ENCODE data around the gene SMIM35. TPM values are rescaled to one million over a fixed set of nuclear protein-coding genes. Genes with fewer than 3 reads are reported as not detected.

SMIM35 gene
- total and polyA plus RNA-seq, 7 donors: 0.09 TPM; not detected in 6

- Histone ChIP-seq H3K4me3 (no peak overlapping the region), H3K27ac (no peak overlapping the region), H3K4me1 (no peaks in the 10 kb centered on the region), H3K9me3 (no peaks in the 10 kb centered on the region), H3K36me3 (ENCODE audit: insufficient read depth in 1 of 2, low read depth in 1 of 2) (no peaks in the 10 kb centered on the region), H3K27me3 (ENCODE audit: insufficient read depth in 3 of 3, low read length in 2 of 3) (no peaks in the 10 kb centered on the region)
- ATAC-seq: no peak
- no peak for DNase-seq
- TF ChIP-seq, protein P1, sequence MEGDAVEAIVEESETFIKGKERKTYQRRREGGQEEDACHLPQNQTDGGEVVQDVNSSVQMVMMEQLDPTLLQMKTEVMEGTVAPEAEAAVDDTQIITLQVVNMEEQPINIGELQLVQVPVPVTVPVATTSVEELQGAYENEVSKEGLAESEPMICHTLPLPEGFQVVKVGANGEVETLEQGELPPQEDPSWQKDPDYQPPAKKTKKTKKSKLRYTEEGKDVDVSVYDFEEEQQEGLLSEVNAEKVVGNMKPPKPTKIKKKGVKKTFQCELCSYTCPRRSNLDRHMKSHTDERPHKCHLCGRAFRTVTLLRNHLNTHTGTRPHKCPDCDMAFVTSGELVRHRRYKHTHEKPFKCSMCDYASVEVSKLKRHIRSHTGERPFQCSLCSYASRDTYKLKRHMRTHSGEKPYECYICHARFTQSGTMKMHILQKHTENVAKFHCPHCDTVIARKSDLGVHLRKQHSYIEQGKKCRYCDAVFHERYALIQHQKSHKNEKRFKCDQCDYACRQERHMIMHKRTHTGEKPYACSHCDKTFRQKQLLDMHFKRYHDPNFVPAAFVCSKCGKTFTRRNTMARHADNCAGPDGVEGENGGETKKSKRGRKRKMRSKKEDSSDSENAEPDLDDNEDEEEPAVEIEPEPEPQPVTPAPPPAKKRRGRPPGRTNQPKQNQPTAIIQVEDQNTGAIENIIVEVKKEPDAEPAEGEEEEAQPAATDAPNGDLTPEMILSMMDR (IDR thresholded peaks at IDR 0.05): no peak
- whole genome bisulfite sequencing, 3 donors: 90 to 94% (median 93%) methylated on average over 3 of the region's 3 CpGs
- intact Hi-C loops (cut with DNase I): no loop called here
Observed at GRCh38 chr11:117962826-117963225, 123.9 kb downstream of the SMIM35 start.

- no peaks in the 10 kb centered on the region for H3K4me1 ChIP-seq
- intact Hi-C loops (cut with DNase I): no loop called here
- H3K4me3 ChIP-seq: no peak overlapping the region
- DNase-seq (no peak), ATAC-seq (no peak)
- 77 to 82% (median 79%) methylated on average over 10 of the region's 10 CpGs for whole genome bisulfite sequencing, 3 donors
- peaks cover 6% of the 10 kb centered on the region for H3K9me3 ChIP-seq
- H3K27me3 ChIP-seq (ENCODE audit: insufficient read depth in 3 of 3, low read length in 2 of 3): no peaks in the 10 kb centered on the region
- no peak overlapping the region for H3K27ac ChIP-seq
- TF ChIP-seq, protein P1 (IDR thresholded peaks at IDR 0.05): no peak
- no peaks in the 10 kb centered on the region for H3K36me3 ChIP-seq (ENCODE audit: insufficient read depth in 1 of 2, low read depth in 1 of 2)
Observed at GRCh38 chr11:117961896-117962295, 124.9 kb downstream of the SMIM35 start.

DNA sequence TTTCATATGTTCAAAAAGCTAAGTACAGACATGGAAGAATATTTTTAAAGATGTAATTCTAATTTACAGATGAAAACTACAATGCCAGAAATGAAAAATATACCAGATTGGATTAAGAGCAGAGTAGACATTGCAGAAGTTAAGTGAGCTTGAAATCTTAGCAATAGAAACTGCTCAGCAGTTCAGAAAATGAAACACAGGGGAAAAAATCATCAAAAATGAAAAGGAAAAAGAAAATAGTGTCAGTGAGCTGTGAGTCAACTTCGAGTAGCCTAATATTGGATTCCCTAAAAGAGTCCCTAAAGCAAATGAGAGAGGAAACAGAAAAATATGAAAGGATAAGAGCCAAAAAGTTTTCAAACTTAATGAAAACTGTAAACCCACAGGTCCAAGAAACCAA is 126.4 kb downstream of the SMIM35 start:
- ATAC-seq (no peak), DNase-seq (no peak)
- intact Hi-C loops (cut with DNase I): no loop called here
- H3K27me3 ChIP-seq (ENCODE audit: insufficient read depth in 3 of 3, low read length in 2 of 3): no peaks in the 10 kb centered on the region
- H3K27ac ChIP-seq: no peak overlapping the region
- no peaks in the 10 kb centered on the region for H3K4me1 ChIP-seq
- no peak overlapping the region for H3K4me3 ChIP-seq
- peaks cover 6% of the 10 kb centered on the region for H3K9me3 ChIP-seq
- TF ChIP-seq, protein P1 (IDR thresholded peaks at IDR 0.05): no peak
- no peaks in the 10 kb centered on the region for H3K36me3 ChIP-seq (ENCODE audit: insufficient read depth in 1 of 2, low read depth in 1 of 2)
- WGBS, 3 donors: 52 to 78% (median 65%) methylated on average over 1 of the region's 1 CpG

DNA sequence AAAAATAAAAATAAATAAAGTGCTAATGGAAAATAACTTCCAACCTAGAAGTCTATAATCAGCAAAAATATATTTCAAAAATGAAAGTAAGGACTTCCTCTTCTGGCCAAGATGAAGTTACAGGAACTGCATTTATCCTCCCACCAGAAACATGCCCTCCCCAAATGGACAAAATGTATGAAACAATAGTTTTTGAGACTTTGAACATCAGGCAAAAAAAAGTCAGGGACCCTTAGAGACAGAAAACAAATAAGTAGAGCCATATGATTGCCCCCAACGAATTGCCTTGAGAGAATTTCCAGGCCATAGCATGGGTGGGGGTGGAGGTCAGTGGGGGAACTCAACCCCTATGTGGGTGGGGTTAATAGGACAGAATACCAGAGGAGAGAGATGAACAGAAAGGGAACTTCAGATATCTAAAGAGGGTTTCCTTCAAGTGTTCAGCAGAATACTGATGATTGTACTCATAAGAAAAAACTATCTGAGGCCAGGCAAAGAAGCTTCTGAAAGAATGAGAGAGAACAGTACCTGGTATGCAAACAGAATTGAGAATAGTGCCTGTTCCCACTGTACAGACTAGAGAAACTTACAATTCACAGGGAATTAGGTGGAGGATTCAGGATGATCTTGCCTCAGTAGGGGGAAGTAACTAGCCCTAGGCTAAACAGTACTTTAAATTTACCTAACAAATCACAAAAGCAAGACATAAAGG is 127.2 kb downstream of the SMIM35 start:
- intact Hi-C loops (cut with DNase I): no loop called here
- Histone ChIP-seq H3K27me3 (ENCODE audit: insufficient read depth in 3 of 3, low read length in 2 of 3) (no peaks in the 10 kb centered on the region), H3K4me1 (no peaks in the 10 kb centered on the region), H3K36me3 (ENCODE audit: insufficient read depth in 1 of 2, low read depth in 1 of 2) (no peaks in the 10 kb centered on the region), H3K4me3 (no peak overlapping the region), H3K9me3 (peaks cover 6% of the 10 kb centered on the region), H3K27ac (no peak overlapping the region)
- no peak for DNase-seq
- 42 to 88% (median 72%) methylated on average over 1 of the region's 1 CpG for WGBS, 3 donors
- ATAC-seq: no peak
- TF ChIP-seq, protein P1 (IDR thresholded peaks at IDR 0.05): no peak

GRCh38 chr11:117958949-117959348 is 127.8 kb downstream of the SMIM35 start:
- intact Hi-C loops (cut with DNase I): no loop called here
- DNase-seq: no peak
- H3K9me3 ChIP-seq: peaks cover 6% of the 10 kb centered on the region
- no peaks in the 10 kb centered on the region for H3K36me3 ChIP-seq (ENCODE audit: insufficient read depth in 1 of 2, low read depth in 1 of 2)
- no peaks in the 10 kb centered on the region for H3K4me1 ChIP-seq
- no peak for ATAC-seq
- H3K27ac ChIP-seq: no peak overlapping the region
- WGBS, 3 donors: 91 to 95% (median 94%) methylated on average over 1 of the region's 1 CpG
- no peak overlapping the region for H3K4me3 ChIP-seq
- no peaks in the 10 kb centered on the region for H3K27me3 ChIP-seq (ENCODE audit: insufficient read depth in 3 of 3, low read length in 2 of 3)
- TF ChIP-seq, protein P1 (IDR thresholded peaks at IDR 0.05): no peak

Measured in psoas muscle (tissue), 8 donors.